GM23338 (cell line): ENCODE data around the gene PPP1CC. TPM values are rescaled to one million over a fixed set of nuclear protein-coding genes. Genes with fewer than 3 reads are reported as not detected.

Source experiments
- ATAC-seq: fragments of 200-7000 bp; cut with Tn5 transposase; 3 replicates; pipeline ENCODE4 v1.9.1; 2020
- DNase-seq: peaks from one replicate; pipeline ENCODE4 v3.0.0-alpha.2; 2015; ENCODE audit warnings: low spot score
- H2AFZ ChIP-seq: fragments of 200-600 bp; sonication (generic); 2 replicates; pipeline ENCODE4 v1.8.0; 2016; ENCODE audit warnings: antibody characterized with exemption, mild to moderate bottlenecking, moderate library complexity
- H3F3A ChIP-seq: fragments of 200-600 bp; sonication (generic); replicated peaks from 2 replicates; pipeline ENCODE4 v1.8.0; 2017; ENCODE audit warnings: antibody characterized with exemption, mixed run types, low read depth
- H3K27ac ChIP-seq: fragments of 200-600 bp; sonication (generic); 2 replicates; pipeline ENCODE4 v1.6.1; 2016; ENCODE audit warnings: low read depth
- H3K27me3 ChIP-seq: fragments of 200-600 bp; sonication (generic); 2 replicates; pipeline ENCODE4 v1.8.0; 2016; ENCODE audit warnings: mild to moderate bottlenecking, mixed run types, moderate library complexity; ENCODE audit not compliant: insufficient read depth
- H3K36me3 ChIP-seq: fragments of 200-600 bp; sonication (generic); 2 replicates; pipeline ENCODE4 v1.8.0; 2016; ENCODE audit warnings: mild to moderate bottlenecking; ENCODE audit not compliant: insufficient read depth
- H3K4me1 ChIP-seq: fragments of 200-600 bp; sonication (generic); 2 replicates; pipeline ENCODE4 v1.8.0; 2016; ENCODE audit warnings: mild to moderate bottlenecking, moderate library complexity; ENCODE audit not compliant: insufficient read depth
- H3K4me2 ChIP-seq: fragments of 200-600 bp; sonication (generic); 2 replicates; pipeline ENCODE4 v1.7.1; 2017; ENCODE audit warnings: mixed run types
- H3K4me3 ChIP-seq: fragments of 200-600 bp; sonication (generic); 2 replicates; pipeline ENCODE4 v1.6.1; 2016; ENCODE audit warnings: mixed run types
- H3K79me2 ChIP-seq: fragments of 200-600 bp; sonication (generic); replicated peaks from 2 replicates; pipeline ENCODE4 v1.8.0; 2017; ENCODE audit warnings: mild to moderate bottlenecking; ENCODE audit not compliant: insufficient read depth
- H3K9me2 ChIP-seq: fragments of 200-600 bp; sonication (generic); 2 replicates; pipeline ENCODE4 v1.8.0; 2017; ENCODE audit not compliant: insufficient read depth
- H4K20me1 ChIP-seq: fragments of 200-600 bp; sonication (generic); replicated peaks from 2 replicates; pipeline ENCODE4 v1.8.0; 2017; ENCODE audit warnings: mild to moderate bottlenecking; ENCODE audit not compliant: insufficient read depth
- H3K27ac Mint-ChIP-seq: 2 replicates; pipeline ENCODE4 v1.8.0; 2020; ENCODE audit warnings: inconsistent platforms, mild to moderate bottlenecking, moderate library complexity, mixed read lengths
- H3K27me3 Mint-ChIP-seq: 3 replicates; pipeline ENCODE4 v1.8.0; 2022; ENCODE audit warnings: low read depth, mild to moderate bottlenecking, moderate library complexity, mixed read lengths, inconsistent platforms; ENCODE audit not compliant: insufficient read depth, poor library complexity
- H3K36me3 Mint-ChIP-seq: 3 replicates; pipeline ENCODE4 v1.8.0; 2021; ENCODE audit warnings: low read depth, mild to moderate bottlenecking, inconsistent platforms, moderate library complexity, mixed read lengths
- H3K4me1 Mint-ChIP-seq: 3 replicates; pipeline ENCODE4 v1.8.0; 2020; ENCODE audit warnings: mild to moderate bottlenecking, inconsistent platforms, mixed read lengths
- H3K4me3 Mint-ChIP-seq: 3 replicates; pipeline ENCODE4 v1.8.0; 2021; ENCODE audit warnings: moderate library complexity, mild to moderate bottlenecking, inconsistent platforms, mixed read lengths
- H3K9me3 Mint-ChIP-seq: 3 replicates; pipeline ENCODE4 v1.8.0; 2020; ENCODE audit warnings: moderate library complexity, mild to moderate bottlenecking, inconsistent platforms, mixed read lengths
- CREB1 ChIP-seq: fragments of 250-450 bp; sonication (Bioruptor Pico); IDR thresholded peaks from 2 replicates; pipeline ENCODE4 v1.5.0; 2020; ENCODE audit warnings: low read depth, mild to moderate bottlenecking, moderate library complexity
- EZH2 ChIP-seq: fragments of 200-600 bp; sonication (generic); IDR thresholded peaks from one replicate; pipeline ENCODE4 v1.8.0; 2017; ENCODE audit warnings: antibody characterized with exemption, mild to moderate bottlenecking, low read depth; ENCODE audit not compliant: unreplicated experiment
- NANOG ChIP-seq: IDR thresholded peaks from 2 replicates; pipeline ENCODE4 v1.6.1; 2016; ENCODE audit warnings: antibody characterized with exemption, borderline replicate concordance
- POLR2AphosphoS5 ChIP-seq: IDR thresholded peaks from 2 replicates; pipeline ENCODE4 v1.6.1; 2016; ENCODE audit warnings: antibody characterized with exemption, low read depth
- polyA plus RNA-seq: library from polyadenylated mRNA; unstranded; fragments of >200 nt; fragmentation: Nextera tagmentation; extraction: Ambion mirVana; gene quantifications from 2 replicates; pipeline ENCODE4 v1.2.1, GENCODE V29; 2016
- total RNA-seq: library from RNA; depleted of rRNA; stranded (reverse); fragments of >200 nt; shearing (Covaris generic); gene quantifications from 2 replicates; pipeline ENCODE4 v1.2.3, GENCODE V29; 2014
- TF ChIP-seq, protein P1 (sequence below), 2 experiments: fragments of 200-600 bp in 1 of 2; sonication (generic) in 1 of 2; conservative IDR thresholded peaks; 2 replicates each; pipeline versions ENCODE4 v1.5.1 to v1.6.1; 2016 to 2017; ENCODE audit warnings: antibody characterized with exemption in 2 of 2, low read depth in 2 of 2, mild to moderate bottlenecking in 2 of 2, moderate library complexity in 1 of 2
- TF ChIP-seq, protein P2 (sequence below): IDR thresholded peaks from 2 replicates; pipeline ENCODE4 v1.6.1; 2016; ENCODE audit warnings: antibody characterized with exemption
- TF ChIP-seq, protein P3 (sequence below): fragments of 250-450 bp; sonication (Bioruptor Pico); IDR thresholded peaks from 2 replicates; pipeline ENCODE4 v1.5.0; 2020; ENCODE audit warnings: mild to moderate bottlenecking, moderate library complexity

Gene PPP1CC
- total and polyA plus RNA-seq, 2 experiments from 2014 or later: 276 to 501 TPM

DNA sequence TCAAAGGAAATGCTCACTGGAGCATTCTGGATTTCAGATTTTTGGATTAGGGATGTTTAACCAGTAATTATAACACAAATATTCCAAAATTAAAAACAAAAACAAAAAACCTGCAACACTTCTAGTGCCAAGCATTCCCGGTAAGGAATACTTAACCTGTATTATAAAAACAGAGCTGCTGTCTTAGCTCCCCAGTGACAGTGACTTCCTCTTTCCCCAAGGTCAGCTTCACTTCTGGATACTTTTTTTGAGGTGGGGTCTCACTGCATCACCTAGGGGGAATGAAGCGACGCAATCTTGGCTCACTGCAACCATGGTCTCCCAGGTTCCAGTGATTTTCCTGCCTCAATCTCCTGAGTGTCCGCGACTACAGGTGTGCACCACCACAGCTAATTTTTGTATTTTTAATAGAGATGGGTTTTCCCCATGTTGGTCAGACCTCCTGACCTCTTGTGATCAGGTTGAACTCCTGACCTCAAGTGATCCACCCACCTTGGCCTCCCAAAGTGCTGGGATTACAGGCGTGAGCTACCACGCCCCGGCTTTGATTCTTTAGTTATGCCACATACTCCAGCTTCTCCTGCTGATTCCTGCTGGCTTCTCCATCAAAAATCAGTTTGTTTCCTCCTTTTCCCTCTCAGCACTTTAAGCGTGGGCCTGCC lies 15.9 kb downstream of the PPP1CC start:
- Histone ChIP-seq H3K79me2 (peaks cover 95% of the 10 kb centered on the region), H3K27me3 (no peaks in the 10 kb centered on the region), H4K20me1 (peaks cover 83% of the 10 kb centered on the region), H3K9me2 (no peaks in the 10 kb centered on the region), H3K4me3 (no peak overlapping the region), H3K27ac (peak overlapping the region; percentile 42; the same call in 1 of the 2 replicates), H3K4me2 (peak overlapping the region; percentile 3), H3K36me3 (peaks cover 69% of the 10 kb centered on the region), H3F3A (0 out of 2 replicates have a peak, but pooled peaks cover 5% of the 10 kb centered on the region), H2AFZ (no peak overlapping the region), H3K4me1 (peaks cover 15% of the 10 kb centered on the region)
- Mint-ChIP-seq H3K27me3 (peaks cover 3% of the 10 kb centered on the region), H3K36me3 (peaks cover 91% of the 10 kb centered on the region), H3K9me3 (no peaks in the 10 kb centered on the region), H3K4me3 (no peak overlapping the region), H3K27ac (no peak overlapping the region; the same call in 1 of the 2 replicates), H3K4me1 (peaks cover 23% of the 10 kb centered on the region)
- ATAC-seq (peak; percentile 25; the same call in 2 of the 3 replicates), DNase-seq (no peak)
- TF ChIP-seq POLR2AphosphoS5: no peak
- TF ChIP-seq, protein P1, sequence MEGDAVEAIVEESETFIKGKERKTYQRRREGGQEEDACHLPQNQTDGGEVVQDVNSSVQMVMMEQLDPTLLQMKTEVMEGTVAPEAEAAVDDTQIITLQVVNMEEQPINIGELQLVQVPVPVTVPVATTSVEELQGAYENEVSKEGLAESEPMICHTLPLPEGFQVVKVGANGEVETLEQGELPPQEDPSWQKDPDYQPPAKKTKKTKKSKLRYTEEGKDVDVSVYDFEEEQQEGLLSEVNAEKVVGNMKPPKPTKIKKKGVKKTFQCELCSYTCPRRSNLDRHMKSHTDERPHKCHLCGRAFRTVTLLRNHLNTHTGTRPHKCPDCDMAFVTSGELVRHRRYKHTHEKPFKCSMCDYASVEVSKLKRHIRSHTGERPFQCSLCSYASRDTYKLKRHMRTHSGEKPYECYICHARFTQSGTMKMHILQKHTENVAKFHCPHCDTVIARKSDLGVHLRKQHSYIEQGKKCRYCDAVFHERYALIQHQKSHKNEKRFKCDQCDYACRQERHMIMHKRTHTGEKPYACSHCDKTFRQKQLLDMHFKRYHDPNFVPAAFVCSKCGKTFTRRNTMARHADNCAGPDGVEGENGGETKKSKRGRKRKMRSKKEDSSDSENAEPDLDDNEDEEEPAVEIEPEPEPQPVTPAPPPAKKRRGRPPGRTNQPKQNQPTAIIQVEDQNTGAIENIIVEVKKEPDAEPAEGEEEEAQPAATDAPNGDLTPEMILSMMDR (conservative IDR thresholded peaks at IDR 0.05; ENCODE audit: low read depth in 2 of 2): no peak

DNA sequence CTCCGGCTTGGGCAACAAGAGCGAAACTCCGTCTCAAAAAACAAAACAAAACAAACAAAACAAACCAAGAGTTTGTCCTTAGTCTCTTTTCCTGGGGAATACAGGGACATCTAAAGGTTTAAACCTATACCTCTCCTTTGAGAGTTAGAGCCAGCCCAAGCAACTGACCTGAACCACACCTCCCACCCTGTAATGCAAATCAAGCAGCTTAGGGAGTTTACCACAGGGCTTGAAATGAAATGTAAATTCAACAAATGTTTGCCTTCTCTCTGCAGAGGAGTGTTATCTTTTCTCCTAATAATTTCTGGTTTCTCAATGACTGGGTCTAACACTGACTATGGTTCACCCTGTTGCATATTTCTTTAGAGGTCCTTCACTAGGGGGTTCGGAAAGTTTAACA lies 16.7 kb downstream of the PPP1CC start:
- peak overlapping the region; percentile 33; the same call in 2 of the 3 replicates for H3K4me3 Mint-ChIP-seq
- Histone ChIP-seq H3K4me3 (no peak overlapping the region), H3K79me2 (peaks cover 89% of the 10 kb centered on the region), H3K4me1 (peaks cover 15% of the 10 kb centered on the region), H3F3A (0 out of 2 replicates have a peak, but pooled peaks cover 5% of the 10 kb centered on the region), H4K20me1 (peaks cover 84% of the 10 kb centered on the region), H3K4me2 (peak overlapping the region; percentile 3; the same call in 1 of the 2 replicates), H3K36me3 (peaks cover 69% of the 10 kb centered on the region), H3K27ac (peak overlapping the region; percentile 34; the same call in 1 of the 2 replicates), H2AFZ (no peak overlapping the region), H3K27me3 (no peaks in the 10 kb centered on the region), H3K9me2 (no peaks in the 10 kb centered on the region)
- DNase-seq (no peak), ATAC-seq (peak; percentile 84)
- peaks cover 91% of the 10 kb centered on the region for H3K36me3 Mint-ChIP-seq
- peaks cover 3% of the 10 kb centered on the region for H3K27me3 Mint-ChIP-seq
- peaks cover 23% of the 10 kb centered on the region for H3K4me1 Mint-ChIP-seq
- H3K9me3 Mint-ChIP-seq: no peaks in the 10 kb centered on the region
- H3K27ac Mint-ChIP-seq: no peak overlapping the region; the same call in 1 of the 2 replicates
- TF ChIP-seq, protein P2, sequence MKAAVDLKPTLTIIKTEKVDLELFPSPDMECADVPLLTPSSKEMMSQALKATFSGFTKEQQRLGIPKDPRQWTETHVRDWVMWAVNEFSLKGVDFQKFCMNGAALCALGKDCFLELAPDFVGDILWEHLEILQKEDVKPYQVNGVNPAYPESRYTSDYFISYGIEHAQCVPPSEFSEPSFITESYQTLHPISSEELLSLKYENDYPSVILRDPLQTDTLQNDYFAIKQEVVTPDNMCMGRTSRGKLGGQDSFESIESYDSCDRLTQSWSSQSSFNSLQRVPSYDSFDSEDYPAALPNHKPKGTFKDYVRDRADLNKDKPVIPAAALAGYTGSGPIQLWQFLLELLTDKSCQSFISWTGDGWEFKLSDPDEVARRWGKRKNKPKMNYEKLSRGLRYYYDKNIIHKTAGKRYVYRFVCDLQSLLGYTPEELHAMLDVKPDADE: no peak
- TF ChIP-seq EZH2: no peak
- TF ChIP-seq NANOG: no peak
- no peak for TF ChIP-seq CREB1 (CRISPR knock-in tag)
- TF ChIP-seq, protein P3, sequence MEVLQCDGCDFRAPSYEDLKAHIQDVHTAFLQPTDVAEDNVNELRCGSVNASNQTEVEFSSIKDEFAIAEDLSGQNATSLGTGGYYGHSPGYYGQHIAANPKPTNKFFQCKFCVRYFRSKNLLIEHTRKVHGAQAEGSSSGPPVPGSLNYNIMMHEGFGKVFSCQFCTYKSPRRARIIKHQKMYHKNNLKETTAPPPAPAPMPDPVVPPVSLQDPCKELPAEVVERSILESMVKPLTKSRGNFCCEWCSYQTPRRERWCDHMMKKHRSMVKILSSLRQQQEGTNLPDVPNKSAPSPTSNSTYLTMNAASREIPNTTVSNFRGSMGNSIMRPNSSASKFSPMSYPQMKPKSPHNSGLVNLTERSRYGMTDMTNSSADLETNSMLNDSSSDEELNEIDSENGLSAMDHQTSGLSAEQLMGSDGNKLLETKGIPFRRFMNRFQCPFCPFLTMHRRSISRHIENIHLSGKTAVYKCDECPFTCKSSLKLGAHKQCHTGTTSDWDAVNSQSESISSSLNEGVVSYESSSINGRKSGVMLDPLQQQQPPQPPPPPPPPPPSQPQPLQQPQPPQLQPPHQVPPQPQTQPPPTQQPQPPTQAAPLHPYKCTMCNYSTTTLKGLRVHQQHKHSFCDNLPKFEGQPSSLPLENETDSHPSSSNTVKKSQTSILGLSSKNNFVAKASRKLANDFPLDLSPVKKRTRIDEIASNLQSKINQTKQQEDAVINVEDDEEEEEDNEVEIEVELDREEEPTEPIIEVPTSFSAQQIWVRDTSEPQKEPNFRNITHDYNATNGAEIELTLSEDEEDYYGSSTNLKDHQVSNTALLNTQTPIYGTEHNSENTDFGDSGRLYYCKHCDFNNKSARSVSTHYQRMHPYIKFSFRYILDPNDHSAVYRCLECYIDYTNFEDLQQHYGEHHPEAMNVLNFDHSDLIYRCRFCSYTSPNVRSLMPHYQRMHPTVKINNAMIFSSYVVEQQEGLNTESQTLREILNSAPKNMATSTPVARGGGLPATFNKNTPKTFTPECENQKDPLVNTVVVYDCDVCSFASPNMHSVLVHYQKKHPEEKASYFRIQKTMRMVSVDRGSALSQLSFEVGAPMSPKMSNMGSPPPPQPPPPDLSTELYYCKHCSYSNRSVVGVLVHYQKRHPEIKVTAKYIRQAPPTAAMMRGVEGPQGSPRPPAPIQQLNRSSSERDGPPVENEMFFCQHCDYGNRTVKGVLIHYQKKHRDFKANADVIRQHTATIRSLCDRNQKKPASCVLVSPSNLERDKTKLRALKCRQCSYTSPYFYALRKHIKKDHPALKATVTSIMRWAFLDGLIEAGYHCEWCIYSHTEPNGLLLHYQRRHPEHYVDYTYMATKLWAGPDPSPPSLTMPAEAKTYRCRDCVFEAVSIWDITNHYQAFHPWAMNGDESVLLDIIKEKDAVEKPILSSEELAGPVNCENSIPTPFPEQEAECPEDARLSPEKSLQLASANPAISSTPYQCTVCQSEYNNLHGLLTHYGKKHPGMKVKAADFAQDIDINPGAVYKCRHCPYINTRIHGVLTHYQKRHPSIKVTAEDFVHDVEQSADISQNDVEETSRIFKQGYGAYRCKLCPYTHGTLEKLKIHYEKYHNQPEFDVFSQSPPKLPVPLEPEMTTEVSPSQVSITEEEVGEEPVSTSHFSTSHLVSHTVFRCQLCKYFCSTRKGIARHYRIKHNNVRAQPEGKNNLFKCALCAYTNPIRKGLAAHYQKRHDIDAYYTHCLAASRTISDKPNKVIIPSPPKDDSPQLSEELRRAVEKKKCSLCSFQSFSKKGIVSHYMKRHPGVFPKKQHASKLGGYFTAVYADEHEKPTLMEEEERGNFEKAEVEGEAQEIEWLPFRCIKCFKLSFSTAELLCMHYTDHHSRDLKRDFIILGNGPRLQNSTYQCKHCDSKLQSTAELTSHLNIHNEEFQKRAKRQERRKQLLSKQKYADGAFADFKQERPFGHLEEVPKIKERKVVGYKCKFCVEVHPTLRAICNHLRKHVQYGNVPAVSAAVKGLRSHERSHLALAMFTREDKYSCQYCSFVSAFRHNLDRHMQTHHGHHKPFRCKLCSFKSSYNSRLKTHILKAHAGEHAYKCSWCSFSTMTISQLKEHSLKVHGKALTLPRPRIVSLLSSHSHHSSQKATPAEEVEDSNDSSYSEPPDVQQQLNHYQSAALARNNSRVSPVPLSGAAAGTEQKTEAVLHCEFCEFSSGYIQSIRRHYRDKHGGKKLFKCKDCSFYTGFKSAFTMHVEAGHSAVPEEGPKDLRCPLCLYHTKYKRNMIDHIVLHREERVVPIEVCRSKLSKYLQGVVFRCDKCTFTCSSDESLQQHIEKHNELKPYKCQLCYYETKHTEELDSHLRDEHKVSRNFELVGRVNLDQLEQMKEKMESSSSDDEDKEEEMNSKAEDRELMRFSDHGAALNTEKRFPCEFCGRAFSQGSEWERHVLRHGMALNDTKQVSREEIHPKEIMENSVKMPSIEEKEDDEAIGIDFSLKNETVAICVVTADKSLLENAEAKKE (CRISPR knock-in tag): no peak
- TF ChIP-seq POLR2AphosphoS5: no peak
